GM19239 (cell line): ENCODE results near the gene VPS26C.

Experiments
- DNase-seq: peaks from one replicate; pipeline ENCODE4 v3.0.0; 2011; ENCODE audit warnings: low spot score; ENCODE audit not compliant: insufficient read length
- FAIRE-seq: peaks from 2 replicates; lab custom pipeline; 2011; peaks lifted over from hg19 to GRCh38; lab: Jason Lieb, UNC

VPS26C gene

DNA sequence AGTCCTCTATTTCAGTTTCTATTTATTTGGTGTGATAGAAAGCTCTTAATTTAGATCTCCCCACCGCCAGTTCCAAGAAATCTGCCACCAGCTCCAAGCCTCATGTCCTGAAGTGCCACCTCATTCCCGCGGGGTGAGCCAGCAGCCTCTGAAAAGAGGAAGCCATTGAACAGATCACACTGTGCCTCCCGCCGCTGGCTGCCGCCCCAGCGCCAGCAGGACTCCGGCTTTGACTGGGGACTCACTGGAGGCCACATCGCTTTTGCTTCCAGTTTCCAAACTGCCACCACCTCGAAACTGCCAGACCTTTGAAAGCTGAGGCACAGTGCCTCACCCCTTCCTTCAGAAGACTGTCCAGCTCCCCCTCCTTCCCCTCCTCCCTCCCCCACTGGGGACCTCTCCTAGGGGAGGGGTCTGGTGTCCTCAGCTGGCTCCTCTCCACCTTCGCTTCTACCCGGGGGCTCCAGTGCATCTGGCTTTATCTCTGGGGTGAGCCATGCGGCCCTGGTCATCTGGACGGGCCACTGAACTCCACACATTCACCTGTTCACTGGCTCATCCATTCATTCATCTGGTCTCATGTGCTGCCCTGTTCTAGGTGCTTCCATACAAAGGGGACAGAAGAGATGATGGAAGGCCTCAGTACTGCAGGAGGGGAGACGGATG, 58.9 kb downstream of the VPS26C start:
- DNase-seq (peak; percentile 71), FAIRE-seq (no peak)

DNA sequence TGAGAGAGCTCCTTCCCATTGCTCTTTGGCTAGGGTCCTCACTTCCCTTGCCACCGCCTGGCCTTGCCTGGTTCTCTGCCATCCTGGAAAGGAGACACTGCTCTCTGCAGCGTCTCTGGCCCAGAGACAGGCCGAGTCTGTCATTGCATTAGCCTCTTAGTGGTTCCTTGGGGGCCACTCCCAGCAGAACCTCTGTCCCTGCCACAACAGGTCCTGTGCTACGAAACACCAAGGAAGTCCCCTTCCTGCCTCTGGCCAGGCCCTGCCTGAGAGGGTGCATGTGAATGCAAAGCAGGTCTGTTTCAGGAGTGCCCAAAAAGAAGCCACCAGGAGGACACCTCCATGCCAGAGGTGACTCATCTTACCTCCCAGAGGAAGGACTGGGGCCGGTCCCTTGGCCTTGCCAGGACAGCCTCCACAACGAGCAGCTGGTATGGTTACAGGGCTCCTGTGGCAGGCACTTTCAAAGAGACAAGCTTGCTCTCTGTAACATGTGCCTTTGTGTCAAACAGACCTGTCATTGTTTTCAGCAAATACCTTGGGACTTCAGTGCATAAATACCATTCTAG, 59.6 kb downstream of the VPS26C start:
- DNase-seq (peak; percentile 38), FAIRE-seq (peak; percentile 91)

DNA sequence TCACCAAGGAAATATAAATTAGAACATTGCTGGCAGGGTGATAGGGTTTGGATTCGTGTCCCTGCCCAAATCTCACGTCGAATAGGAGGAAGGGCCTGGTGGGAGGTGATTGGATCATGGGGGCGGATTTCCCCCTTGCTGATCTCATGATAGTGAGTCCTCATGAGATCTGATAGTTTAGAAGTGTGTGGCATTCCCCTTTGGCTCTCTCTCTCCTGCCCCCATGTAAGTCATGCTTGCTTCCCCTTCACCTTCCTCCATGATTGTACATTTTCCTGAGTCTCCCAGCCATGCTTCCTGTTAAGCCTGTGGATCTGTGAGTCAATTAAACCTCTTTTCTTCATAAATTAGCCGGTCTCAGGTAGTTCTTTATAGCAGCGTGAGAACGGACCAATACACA, 60.6 kb downstream of the VPS26C start:
- DNase-seq (no peak), FAIRE-seq (no peak)

DNA sequence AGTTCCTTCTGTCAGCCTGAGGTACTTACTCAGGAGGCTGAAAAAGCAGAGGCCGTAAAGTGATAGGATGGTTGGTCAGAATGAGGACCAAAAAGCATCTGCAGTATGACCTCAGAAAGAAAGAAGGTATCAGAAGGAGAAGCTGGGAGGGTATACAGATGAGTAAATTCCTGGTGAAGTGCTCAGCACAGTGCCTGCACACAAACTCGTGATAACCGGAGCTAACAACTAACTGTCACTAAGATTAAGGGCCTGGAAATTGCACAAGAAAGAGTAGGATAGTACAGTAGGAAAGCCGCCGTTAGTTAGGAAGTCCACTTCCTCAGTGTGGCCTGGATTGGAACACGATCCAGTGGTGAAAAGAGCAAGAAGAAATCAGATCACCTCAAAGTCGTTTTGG, 62.6 kb downstream of the VPS26C start:
- FAIRE-seq (no peak), DNase-seq (no peak)

DNA sequence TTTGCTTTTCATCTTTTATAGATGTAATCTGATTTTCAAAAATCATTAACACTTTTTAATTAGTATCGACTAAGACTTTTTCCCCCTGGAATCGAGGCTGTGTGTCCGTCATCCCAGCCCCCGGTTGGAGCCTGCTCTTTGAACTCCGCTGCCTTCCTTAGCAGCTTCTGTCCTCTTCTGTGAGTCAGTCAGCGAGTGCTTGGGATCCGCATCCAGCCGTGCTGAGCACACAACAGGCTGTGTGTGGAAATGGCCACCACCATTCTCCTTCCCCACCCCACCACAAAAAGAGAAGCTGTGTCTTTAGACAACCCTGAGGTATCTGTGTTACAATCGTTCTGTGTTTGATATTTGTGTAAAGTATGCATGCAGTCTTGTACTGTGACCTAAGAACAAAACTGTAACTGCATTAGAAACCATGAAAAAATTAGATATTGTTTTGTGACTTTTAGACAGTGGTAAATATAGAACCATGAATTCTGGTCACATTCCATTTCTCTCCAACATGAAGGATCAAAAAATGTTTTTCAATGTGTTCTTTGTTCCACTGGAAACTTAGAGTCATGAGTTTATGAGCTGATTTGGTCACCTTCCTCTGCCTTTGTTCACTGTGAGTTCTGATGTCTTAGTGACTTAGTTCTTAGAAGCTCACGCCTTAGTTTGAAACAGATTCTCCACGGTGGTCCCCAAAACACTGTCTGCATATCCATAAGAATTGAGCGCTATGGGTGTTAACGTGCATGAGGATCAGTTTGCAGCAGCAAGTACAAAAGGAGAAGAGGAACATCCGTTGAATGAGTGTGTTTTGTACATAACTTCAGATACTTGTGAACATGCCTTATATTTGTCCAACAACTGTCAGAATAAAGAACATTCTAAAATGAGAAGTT, 64.7 kb downstream of the VPS26C start:
- FAIRE-seq (no peak), DNase-seq (no peak)

DNA sequence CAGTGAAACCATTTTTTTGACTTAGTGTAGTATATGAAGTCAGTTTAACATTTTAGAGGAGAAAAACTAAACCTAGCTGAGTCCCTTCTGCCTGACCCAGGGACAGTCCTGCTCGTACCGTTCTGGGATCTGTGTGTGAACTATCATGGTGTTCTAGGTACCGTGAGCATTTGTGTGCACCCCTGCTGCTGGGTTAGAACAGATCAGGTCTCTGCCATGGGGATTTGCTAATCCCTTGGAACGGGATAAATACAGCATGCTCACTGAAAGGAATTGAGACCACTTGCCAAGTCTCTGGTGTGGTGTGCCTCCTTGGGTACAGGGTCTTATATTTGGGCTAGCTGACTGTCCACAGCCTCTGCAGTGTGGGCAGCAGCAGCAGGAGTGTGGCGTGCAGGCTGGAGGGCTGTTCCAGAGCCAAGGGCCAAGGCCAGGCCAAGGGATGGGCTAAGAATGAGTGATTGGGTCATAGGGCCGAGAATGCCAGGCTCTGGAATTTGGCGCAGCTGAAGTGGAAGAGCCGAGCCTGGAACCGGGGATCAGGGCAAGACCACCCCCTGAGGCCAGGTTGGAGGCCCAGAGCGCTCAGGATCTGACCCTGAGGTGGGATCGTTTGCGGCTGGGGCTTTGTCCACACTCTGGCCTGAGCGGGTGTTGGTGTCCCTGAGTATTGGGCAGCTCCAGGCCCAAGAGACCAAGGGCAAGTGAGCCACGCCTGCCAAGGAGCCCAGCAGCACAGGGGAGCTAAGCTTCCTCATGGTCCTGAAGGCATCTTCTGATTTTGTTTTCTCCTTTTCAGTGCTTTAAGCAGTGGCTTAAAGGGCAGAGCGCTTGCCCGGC, 66.3 kb downstream of the VPS26C start:
- FAIRE-seq (no peak), DNase-seq (no peak)

DNA sequence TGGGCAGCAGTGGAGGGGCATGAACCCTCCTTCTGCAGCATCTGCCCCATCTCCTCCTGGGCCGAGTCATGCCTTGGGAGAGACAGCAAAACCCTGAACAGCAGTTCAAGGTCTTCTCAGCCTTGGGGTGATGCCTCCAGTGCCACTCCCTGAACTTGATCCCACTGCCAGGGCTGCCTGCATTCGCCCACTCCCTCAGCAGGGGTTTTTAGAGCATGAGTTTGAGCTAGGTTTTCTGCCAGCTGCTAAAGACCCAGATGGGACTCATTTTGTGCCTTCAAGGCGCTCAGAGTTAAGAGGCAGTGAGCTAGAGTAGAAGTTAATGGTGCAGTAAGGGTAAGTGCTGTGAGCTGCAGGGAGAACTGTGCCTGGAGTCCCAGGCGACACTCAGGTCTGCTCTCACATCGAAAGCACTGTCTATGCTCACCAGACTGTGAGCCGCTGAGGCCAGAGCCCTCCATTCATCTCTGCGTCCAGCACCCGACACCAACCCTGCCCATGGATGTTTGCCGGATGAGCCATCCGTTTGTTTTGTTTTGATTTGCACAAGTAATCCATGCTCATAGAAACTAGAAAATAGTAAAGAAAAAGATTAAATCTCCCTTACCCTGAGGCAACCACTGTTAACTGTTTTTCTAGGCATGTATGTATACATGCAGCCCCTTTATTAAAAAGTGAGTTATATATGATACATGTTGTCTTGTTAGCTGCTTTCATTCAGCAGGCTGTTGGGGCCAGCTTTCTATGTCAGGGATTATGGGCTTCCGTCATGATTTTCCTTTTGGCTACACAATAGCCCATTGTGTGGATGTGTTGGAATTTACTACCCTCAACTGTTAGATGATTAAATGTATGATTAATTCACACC, 67.8 kb downstream of the VPS26C start:
- no peak for DNase-seq
- FAIRE-seq, result no peak

DNA sequence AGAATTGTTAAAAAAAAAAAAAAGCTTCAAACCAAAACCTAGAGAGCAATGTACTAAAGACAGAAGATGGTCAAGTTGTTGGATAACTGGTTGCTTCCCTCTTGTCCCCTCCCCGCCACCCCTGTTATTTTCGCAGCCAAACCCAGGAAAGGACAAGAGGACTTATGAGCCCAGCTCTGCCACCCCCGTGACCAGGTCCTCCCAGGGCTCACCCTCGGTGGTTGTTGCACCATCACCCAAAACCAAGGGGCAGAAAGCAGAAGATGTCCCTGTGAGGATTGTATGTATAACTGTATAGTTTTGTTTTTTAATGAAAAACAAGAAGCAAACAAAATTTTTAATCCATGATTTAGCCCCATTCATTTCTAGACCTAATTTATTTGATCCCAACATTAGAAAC, 69.4 kb downstream of the VPS26C start:
- FAIRE-seq, result no peak
- no peak for DNase-seq

DNA sequence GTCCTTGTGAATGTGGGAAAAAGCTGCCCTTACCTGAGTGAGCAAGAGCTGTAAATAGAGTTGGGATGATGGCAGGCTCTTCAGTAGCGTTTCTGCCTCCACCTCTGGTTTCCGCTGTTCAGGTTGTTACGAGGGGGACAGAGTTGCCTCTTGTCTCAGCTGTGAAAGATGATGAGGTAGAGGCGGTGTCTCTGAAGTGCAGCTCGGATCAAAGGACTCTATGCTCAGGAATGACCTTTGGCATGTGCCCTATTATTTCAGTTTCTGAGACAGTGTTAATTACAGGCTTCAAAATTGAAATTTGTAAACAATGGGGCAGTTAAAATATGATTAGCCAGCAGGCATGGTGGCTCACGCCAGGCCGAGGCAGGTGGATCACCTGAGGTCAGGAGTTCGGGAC, 70.3 kb downstream of the VPS26C start:
- DNase-seq (no peak), FAIRE-seq (no peak)

DNA sequence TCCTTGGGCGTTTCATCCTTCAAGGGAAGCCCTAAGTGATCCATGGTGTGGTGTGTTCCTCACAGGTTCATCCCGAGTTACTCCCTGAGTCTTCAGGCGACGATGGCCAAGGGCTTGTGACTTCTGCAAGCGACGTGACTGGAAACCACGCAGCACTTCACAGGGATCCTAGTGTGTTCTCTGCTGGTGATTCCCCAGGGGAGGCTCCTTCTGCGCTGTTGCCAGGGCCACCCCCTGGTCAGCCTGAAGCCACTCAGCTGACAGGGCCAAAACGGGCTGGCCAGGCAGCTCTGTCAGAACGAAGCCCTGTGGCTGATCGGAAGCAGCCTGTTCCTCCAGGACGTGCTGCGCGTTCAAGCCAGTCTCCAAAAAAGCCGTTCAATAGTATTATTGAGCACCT, 71.5 kb downstream of the VPS26C start:
- FAIRE-seq (no peak), DNase-seq (no peak)

DNA sequence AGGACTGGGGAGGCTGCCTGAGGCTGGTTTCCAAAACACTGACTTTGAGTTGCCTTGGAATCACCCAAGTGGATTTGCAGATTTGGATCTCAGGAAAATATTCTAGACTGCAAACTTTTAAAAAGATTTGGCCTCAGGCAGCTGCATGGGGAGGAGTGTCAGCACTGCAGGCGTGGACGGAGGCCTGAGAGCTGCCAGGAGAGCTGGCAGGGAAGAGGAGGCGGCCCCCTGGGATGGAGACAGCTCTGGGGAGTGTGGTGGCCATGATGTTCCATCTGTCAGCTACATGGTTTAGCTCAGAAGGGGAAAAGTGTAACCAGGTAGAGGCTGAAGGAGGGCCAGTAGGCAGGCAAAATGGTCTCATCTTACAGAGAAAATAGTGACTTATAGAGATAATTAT, 72.1 kb downstream of the VPS26C start:
- DNase-seq (no peak), FAIRE-seq (no peak)

DNA sequence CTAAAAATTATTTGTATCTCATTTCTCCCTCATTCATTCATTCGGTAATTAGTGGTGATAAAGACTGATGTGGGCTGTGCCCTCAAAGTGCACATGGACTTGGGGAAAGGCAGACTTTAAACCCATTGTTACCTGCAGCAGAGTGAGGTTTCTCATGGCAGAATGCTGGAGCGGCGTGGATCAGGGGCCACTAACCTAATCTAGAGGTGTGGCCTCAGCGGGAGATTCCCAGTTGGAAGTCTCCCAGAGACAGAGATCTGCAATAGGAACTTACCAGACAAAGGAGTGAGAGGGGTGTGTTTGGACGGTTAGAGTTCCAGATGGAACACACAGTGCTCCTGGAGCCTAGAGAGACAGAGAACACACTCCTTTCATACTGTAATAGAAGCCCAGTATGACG, 73.5 kb downstream of the VPS26C start:
- FAIRE-seq (no peak), DNase-seq (no peak)

DNA sequence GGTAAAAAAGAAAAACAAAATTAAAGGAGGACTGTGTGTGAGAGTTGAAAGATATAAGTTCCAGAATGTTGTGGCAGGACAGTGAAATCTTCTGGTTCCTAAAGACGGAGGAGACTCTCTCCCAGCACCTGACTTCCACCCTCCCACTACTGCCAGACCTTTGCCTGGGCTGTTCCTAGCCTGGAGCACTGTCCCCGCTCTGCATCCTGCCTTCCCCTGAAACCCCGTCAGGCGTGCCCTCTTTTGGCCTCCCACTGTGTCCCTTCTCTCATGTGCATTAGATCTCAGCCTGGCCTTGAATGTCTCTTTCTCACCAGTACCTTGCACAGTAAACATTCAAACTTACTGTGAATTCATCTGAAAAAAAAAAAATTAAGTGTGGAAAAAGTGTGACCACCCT, 74.1 kb downstream of the VPS26C start:
- FAIRE-seq, result no peak
- no peak for DNase-seq

DNA sequence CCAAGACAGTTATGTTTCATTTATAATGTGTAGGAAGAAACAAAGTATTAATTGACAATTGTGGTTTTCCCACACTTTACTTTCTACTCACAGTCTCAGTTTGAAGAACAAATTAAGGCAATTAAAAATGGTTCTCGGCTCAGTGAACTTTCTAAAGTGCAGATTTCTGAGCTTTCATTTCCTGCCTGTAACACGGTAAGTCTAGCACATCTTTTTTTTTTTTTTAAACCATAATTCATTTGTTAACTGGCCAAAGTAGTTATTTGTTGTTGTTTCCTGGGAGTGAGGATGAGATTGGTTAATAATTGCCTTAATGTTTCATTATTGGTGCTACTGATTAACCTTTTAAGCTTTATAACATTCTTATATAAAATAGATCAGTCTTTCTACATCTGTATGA, 75.1 kb downstream of the VPS26C start:
- peak; percentile 23 for FAIRE-seq

DNA sequence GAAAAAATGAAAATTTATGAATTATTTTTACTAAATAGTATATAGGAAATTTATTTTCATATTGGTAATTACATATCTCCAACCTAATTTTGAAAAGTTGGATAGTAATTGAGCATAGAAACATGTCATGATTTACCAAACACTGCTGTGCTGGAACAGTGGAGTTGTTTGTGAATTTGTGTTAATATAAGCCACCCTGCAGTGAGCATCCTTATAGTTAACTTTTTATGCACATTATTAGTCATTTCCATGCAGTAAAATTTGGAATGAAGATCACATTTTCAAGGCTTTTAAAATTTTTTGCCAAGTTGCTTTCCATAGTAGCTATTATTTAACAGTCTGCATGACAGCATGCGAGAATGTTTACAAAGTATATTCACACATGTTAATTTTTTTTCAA, 78.3 kb downstream of the VPS26C start:
- DNase-seq, result no peak
- FAIRE-seq, result no peak

More for the DNA sequence above, 75.1 kb downstream of the VPS26C start:
- no peak for DNase-seq

DNA sequence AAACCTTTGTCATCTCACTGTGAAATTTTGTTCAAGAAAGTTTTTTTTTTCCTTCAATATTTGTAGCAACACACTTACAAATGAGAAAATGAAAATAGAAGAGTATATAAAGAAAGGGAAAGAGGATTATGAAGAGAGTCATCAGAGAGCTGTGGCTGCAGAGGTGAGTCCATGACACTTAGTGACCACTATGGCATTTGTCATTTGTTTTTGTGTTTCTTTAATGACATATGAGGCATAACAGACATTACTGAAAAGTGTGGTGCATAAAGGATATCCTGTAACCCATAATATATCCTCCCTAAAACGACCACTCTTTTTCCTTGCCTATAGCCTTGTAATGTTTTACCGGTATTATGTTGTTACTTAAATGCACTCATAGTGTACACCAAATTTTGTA, 80.2 kb downstream of the VPS26C start:
- no peak for FAIRE-seq
- DNase-seq, result no peak

DNA sequence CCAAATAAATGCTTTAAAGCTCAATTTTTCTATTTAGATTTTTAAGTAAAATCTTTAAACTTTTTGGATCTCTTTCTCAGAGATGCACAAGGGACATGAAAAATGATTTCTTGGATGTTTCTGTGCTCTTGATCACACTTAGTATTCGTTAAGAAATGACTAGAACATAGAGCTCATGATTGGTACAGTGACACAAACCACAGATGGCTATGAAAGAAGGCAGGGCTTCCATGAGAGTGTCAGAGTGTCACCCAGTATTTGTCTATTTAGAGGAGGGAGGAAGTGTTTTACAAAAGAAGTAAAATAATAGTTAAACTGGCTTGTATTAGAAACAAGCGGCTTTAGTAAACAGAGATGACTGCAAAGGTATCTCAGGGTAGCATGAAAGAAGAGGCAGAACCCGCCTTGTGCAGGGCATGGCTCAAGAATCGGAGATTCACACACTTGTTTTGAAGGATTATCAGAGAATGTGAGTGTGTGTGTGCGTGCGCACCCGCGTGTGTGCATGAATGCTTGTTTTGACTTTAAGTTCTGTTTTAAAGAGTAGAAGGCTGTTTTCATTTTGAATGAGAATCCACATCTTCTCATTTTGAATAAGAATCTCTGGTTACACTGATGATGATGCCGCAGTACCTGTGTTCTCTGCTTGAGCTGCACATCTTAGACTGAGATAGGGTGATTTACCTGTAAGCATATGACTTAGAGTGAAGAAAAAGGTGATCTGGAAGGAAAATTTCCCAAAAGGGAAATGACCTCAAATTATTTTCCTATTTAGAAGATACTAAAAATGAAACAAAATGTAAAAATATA, 82.1 kb downstream of the VPS26C start:
- FAIRE-seq (no peak), DNase-seq (no peak)

DNA sequence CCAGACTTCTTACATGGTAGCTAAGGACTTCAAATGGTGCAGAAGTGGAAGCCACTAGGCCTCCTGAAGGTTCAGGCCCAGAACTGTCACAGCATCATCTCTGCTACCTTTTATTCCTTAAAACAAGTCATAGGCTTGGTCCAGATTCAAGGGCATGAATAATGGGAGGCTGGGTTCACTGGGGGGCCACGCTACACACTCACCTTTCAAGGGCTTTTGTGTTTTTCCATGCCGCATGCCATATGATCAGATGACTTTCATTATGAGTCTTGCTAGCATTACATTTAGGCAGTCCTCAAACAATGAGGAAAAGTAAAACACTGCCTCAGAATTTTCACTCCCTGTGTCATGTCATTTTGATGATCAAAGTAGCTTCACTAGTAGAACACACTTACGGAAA, 83.4 kb downstream of the VPS26C start:
- FAIRE-seq, result no peak

DNA sequence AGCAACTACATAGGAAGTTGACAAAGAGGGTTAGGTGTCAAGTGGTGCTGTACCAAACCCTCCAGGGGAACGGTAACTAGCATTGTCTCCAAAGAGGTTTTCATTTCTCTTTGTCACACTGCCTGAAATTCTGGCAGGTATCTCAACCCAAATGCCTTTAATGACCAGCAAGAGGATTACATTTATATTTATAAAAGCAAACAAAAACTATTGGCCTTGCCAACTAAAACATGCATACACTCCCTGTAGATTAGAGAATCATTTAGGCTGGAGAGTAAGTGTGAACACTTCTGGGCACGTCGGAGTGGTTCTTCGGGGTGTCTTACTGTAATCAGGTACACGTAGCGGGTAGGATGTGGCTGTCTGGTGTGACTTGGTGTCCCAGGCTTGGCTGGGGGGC, 84.9 kb downstream of the VPS26C start:
- DNase-seq, result no peak
- no peak for FAIRE-seq

More for the DNA sequence above, 83.4 kb downstream of the VPS26C start:
- DNase-seq, result no peak
